ENCODE measurements around the gene OLA1. TPM values are rescaled to one million over a fixed set of nuclear protein-coding genes. Genes with fewer than 3 reads are reported as not detected.

OLA1 gene
- polyA plus RNA-seq, 3 donors, result 24.9 to 72.3 (median 71.9) TPM

GRCh38 chr2:174051741-174052583 lies 196.4 kb downstream of the OLA1 start:
- Mint-ChIP-seq H3K27ac (no peak overlapping the region), H3K36me3 (no peaks in the 10 kb centered on the region), H3K4me1 (peaks cover 8% of the 10 kb centered on the region), H3K4me3 (no peak overlapping the region), H3K27me3 (ENCODE audit: low read depth in 3 of 3) (peaks cover 0 to 7% (median 1%) of the 10 kb centered on the region in 3 donors), H3K9me3 (peaks cover 0 to 8% (median 0%) of the 10 kb centered on the region in 7 donors)
- no peak for DNase-seq
- intact Hi-C loops (cut with micrococcal nuclease), result no loop called here
- no peak for TF ChIP-seq CTCF (IDR thresholded peaks at IDR 0.05)
- H3K9ac ChIP-seq (ENCODE audit: insufficient read depth, low read length, poor library complexity, severe bottlenecking), result no peak overlapping the region
- no peak overlapping the region for H3K4me3 ChIP-seq (replicated peaks in 1 of 3; ENCODE audit: low read depth in 2 of 3, low read length in 3 of 3)
- H3K36me3 ChIP-seq (replicated peaks in 1 of 2; ENCODE audit: control insufficient read depth in 1 of 2, insufficient read depth in 2 of 2, low read length in 2 of 2), result no peaks in the 10 kb centered on the region
- no peak overlapping the region for H3K27ac ChIP-seq (ENCODE audit: low read depth in 1 of 2, low read length in 2 of 2)
- H3K79me2 ChIP-seq (ENCODE audit: insufficient read depth, low read length), result no peaks in the 10 kb centered on the region
- H2AFZ ChIP-seq (ENCODE audit: insufficient read depth, low read depth, low read length, poor library complexity, severe bottlenecking), result no peak overlapping the region
- H4K20me1 ChIP-seq (ENCODE audit: insufficient read depth, low read length), result no peaks in the 10 kb centered on the region
- H3K9me3 ChIP-seq (replicated peaks in 1 of 2; ENCODE audit: control insufficient read depth in 1 of 2, insufficient read depth in 1 of 2, low read length in 2 of 2), result peaks cover 0 to 3% of the 10 kb centered on the region in 2 donors
- peaks cover 0 to 3% of the 10 kb centered on the region in 2 donors for H3K4me1 ChIP-seq (ENCODE audit: control insufficient read depth in 1 of 2, insufficient read depth in 2 of 2, low read length in 2 of 2)
- WGBS (ENCODE audit: insufficient coverage), result 95% methylated on average over 2 of the region's 13 CpGs
- H3K27me3 ChIP-seq (ENCODE audit: control insufficient read depth in 2 of 2, insufficient read depth in 2 of 2, low read length in 2 of 2), result no peaks in the 10 kb centered on the region
- no peak overlapping the region for H3K4me2 ChIP-seq (replicated peaks; ENCODE audit: extremely low read depth, low read length, poor library complexity, severe bottlenecking)

GRCh38 chr2:174051068-174051467 lies 197.3 kb downstream of the OLA1 start:
- no peak overlapping the region for H3K27ac Mint-ChIP-seq
- Histone ChIP-seq H3K27me3 (ENCODE audit: control insufficient read depth in 2 of 2, insufficient read depth in 2 of 2, low read length in 2 of 2) (no peaks in the 10 kb centered on the region), H3K27ac (ENCODE audit: low read depth in 1 of 2, low read length in 2 of 2) (no peak overlapping the region), H3K9ac (ENCODE audit: insufficient read depth, low read length, poor library complexity, severe bottlenecking) (no peak overlapping the region), H3K4me1 (ENCODE audit: control insufficient read depth in 1 of 2, insufficient read depth in 2 of 2, low read length in 2 of 2) (peaks cover 0 to 3% of the 10 kb centered on the region in 2 donors), H3K79me2 (ENCODE audit: insufficient read depth, low read length) (no peaks in the 10 kb centered on the region), H3K36me3 (replicated peaks in 1 of 2; ENCODE audit: control insufficient read depth in 1 of 2, insufficient read depth in 2 of 2, low read length in 2 of 2) (no peaks in the 10 kb centered on the region), H3K4me3 (replicated peaks in 1 of 3; ENCODE audit: low read depth in 2 of 3, low read length in 3 of 3) (no peak overlapping the region), H2AFZ (ENCODE audit: insufficient read depth, low read depth, low read length, poor library complexity, severe bottlenecking) (no peak overlapping the region), H3K4me2 (replicated peaks; ENCODE audit: extremely low read depth, low read length, poor library complexity, severe bottlenecking) (no peak overlapping the region), H3K9me3 (replicated peaks in 1 of 2; ENCODE audit: control insufficient read depth in 1 of 2, insufficient read depth in 1 of 2, low read length in 2 of 2) (peaks cover 0 to 3% of the 10 kb centered on the region in 2 donors), H4K20me1 (ENCODE audit: insufficient read depth, low read length) (no peaks in the 10 kb centered on the region)
- H3K27me3 Mint-ChIP-seq (ENCODE audit: low read depth in 3 of 3), result peaks cover 0 to 7% (median 1%) of the 10 kb centered on the region in 3 donors
- intact Hi-C loops (cut with micrococcal nuclease), result no loop called here
- no peaks in the 10 kb centered on the region for H3K36me3 Mint-ChIP-seq
- DNase-seq, result no peak
- no peak overlapping the region for H3K4me3 Mint-ChIP-seq
- peaks cover 8% of the 10 kb centered on the region for H3K4me1 Mint-ChIP-seq
- 93% methylated on average over 2 of the region's 4 CpGs for WGBS (ENCODE audit: insufficient coverage)
- no peak for TF ChIP-seq CTCF (IDR thresholded peaks at IDR 0.05)
- peaks cover 0 to 8% (median under 1%) of the 10 kb centered on the region in 7 donors for H3K9me3 Mint-ChIP-seq
